ENCODE results near the gene HAND2.

Gene HAND2

DNA sequence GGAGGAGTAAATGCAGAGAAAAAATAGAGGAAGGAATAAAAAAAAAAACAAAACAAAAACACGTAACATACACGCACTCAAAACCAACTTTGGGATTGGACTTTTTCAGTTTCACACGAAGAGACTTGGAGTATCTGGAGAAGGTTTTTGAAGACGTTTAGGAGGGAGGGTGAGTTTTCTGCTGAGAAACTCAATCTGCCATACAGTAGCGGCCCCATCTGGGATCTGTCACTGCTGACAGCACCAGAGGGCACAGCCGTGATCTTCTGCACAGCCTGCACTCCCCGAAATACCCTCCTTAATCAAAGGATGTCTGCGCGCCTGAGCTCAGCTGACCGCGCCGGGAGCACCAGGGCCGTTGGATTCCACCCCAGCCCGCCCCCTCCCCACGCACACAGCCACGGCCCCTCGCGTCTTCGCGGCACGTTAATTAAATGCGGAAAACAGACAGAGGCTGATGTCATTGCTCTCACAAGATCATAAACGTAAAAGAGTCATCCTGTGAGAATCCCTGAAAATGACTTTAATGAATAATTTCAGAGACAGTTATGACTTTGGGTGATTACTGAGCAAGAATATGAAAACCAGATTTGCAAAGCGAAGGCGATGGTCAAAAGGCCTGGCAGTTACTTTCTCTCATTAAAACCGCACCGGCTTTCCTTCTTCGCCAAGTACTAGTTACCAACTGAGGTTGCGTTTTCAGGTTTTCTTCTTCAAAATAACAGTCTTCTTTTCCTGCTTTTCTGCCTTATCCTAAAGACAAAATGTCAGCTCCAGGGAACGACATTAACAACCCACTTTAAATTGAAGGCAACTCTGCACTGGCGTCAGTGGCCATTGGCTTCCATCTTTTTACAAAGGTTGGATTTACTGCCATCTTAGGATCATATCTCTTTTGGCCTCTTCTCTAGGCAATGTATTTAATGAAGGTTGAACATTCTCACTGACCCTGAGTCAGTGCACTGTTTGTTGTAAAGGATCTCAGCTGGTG is 10.6 kb downstream of the HAND2 start:
- no peak for DNase-seq (ENCODE audit: low spot score)

DNA sequence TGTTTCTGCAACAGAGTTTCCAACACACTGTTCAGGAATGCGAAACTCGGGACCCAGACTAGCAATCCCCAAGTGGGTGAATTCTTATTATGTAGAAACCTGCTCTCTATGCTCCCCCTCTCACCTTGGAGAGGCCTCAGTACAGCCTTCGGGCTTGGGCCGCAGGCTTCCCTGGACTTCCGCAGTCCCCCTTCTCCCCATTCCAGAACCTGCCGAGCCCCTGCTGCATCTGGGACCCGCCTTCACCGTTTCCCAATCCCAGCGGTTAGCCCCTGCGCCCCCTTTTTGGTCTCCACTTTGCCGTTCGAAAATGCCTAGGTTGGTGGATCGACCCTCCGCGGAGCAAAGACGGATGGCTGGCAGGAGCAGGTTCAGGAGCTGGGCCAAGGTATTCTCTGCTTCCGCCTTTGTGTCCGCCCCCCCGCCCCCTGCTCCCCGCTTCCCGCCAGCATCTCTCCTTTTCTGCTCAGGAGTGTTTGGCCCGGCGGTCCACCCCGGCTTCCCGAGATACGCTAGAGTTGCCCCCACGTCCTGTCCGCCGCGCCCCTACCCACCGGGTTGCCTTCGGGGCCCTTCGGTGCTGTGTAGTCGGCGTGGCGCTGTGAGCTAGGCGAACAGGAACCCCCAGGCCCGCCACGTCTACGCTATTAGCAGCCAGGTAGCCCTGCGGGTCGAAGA is 11.5 kb downstream of the HAND2 start:
- DNase-seq (ENCODE audit: low spot score), result no peak

DNA sequence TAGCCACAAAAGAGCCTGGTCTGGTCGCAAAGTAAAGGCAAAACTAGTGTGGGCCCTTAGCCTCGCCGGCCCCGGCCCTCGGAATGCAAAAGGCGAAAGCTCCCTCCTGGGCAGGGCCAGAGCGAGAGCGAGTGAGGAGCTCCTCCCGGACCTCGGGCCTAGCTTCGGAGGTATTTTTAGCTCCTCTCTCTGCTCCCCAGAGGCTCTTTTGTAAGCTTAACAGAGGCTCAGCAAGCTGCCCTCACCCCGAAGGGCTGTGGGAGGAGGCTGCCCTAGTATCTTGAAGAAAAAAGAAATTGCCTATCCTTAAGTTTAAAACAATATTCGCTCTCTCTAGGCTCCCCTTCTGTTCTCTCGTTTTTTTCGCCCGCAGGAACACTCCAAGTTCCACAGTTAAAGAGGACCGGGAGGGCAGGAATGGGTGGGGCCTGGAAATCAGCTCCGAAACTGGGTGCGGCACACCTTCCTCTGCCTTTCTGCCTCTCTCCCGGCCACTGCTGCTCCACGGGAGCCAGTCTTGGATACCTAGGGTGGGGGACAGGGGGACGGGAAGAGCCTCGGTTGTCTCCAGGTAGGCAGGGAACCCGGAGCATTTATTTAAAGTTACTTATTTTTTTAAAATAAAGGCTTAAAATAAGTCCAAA is 12.1 kb downstream of the HAND2 start:
- DNase-seq (ENCODE audit: low spot score), result peak; percentile 75

DNA sequence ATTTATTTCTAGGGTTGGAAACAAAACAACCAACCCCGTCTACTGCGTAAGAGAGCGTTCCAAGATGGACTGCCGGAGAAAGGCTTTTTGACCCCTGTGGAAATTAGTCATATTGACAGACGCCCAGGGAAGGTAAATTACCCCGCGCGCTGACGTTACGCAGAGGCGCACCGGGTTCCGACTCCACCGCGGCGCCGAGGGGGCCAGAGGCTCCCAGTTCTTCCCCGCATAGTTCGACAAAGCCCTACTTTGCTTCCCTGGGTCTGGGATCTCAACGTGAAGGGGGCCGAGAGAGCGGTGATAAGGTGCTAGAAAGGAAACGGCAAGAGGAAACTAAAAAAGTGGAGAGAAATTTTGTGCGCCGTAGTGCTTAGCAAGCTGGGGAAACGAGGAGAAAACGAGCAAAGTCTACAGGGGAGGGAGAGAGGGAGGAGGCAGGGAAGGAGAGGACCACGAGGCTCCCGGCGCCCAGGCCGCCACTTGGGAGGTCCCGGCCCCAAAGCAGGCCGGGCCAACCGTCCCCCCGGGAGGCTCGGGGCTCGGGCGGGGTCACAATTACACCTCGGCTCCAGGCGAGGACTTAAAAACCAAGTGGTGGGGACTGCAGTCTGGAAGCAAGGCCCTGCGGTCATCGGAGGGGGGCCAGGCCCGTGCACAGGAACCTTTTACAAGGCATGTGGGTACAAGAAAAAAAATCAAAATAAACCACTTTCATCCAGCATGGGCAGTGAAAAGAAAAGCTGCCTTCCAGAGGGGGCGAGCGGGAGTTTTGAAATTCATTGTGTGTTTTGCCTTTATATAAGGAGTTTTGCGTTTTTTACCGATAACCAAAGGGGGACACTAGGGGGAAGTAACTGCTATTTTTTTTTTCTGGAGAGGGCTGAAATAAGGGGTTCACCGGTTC is 13.2 kb downstream of the HAND2 start:
- peak; percentile 76 for DNase-seq (ENCODE audit: low spot score)

DNA sequence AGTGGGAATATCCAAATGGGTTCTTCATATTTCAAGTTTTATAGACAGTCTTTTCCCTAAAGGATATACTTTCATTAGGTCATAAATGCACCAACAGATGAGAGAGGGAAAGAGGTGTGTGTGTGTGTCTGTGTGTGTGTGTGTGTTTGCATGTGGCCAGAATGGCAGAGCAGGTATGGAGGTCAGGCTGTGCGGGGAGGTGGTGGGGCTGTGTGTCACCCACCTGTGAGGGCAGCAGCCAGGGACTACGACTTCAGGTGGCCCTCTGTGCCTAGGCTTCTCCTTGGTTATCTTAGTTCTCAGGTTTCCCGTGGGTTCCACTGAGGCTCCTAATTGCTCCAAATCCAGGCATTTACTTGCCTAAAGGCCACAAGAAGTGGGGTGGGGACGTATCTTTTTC is 14.6 kb downstream of the HAND2 start:
- no peak for DNase-seq (ENCODE audit: low spot score)

DNA sequence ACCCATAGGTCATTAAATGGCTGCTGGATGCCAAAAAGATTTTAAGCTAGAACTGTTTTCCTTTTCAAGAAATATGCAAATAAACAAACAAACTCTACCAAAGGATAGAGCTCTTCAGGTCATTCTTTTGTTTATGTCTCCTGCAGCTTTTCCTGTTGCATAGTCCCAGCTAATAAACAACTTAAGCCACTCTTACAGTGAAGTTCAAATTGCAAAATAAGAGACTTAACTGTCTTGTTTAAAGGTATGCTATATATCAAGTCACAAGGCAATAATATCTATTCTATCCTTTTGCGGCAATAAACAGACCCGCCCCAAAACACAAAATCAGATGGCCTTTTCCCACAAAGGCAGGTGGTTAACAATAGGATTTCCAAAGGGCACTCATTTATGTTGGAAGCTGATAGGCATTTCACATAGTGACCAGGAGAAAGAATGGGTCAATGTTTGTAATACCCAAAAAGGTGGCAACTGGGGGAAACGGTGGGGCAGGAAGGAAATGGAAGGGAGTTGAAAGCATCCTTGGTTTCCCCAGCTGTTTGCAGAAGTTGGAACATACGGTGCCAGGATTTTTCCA is 15.3 kb downstream of the HAND2 start:
- no peak for DNase-seq (ENCODE audit: low spot score)

DNA sequence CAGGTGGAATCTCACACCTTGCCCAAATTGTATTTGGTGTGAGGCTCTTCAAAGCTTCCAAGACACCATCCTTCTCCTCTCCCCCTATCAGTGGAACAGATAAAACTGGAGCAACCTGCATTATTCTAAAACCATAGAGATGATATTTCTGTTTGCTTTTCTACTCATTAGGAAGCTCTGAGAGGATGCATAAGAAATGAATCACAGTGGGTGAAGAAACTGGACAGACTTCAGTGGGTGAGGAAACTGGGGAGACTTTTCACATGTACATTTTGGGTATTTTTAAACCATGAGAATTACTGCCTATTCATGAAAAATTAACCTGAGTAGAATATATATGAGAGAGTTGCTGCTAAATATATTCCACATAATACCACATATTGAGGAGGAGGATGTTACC is 16.4 kb downstream of the HAND2 start:
- DNase-seq (ENCODE audit: low spot score), result no peak

DNA sequence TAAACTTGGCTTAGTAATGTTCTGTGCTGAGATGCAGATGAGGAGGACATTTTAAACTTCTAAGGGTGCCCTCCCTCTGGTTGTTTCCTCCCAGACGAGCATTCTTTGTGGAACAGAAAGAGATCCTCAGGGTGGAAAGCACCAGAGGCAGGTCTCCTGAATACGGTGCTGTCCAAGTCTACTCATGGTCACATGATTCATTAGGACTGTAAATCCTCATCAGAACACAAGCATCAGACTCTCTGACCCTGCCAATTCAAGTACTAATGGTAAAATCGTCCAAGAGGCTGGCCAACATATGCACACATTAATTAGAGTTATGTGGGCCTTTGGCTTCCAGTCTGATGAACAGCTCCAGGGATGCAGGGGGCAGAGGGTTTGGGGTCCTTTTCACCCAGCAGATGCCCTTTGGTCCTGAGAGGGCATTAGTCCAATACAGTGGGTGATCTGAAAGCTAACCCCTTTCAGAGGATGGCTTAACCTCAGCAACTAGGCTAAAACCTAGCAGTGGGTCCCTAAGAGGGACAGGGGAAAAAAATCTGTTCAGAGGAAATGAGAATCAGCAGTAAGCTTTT is 18.2 kb downstream of the HAND2 start:
- DNase-seq (ENCODE audit: low spot score), result no peak

DNA sequence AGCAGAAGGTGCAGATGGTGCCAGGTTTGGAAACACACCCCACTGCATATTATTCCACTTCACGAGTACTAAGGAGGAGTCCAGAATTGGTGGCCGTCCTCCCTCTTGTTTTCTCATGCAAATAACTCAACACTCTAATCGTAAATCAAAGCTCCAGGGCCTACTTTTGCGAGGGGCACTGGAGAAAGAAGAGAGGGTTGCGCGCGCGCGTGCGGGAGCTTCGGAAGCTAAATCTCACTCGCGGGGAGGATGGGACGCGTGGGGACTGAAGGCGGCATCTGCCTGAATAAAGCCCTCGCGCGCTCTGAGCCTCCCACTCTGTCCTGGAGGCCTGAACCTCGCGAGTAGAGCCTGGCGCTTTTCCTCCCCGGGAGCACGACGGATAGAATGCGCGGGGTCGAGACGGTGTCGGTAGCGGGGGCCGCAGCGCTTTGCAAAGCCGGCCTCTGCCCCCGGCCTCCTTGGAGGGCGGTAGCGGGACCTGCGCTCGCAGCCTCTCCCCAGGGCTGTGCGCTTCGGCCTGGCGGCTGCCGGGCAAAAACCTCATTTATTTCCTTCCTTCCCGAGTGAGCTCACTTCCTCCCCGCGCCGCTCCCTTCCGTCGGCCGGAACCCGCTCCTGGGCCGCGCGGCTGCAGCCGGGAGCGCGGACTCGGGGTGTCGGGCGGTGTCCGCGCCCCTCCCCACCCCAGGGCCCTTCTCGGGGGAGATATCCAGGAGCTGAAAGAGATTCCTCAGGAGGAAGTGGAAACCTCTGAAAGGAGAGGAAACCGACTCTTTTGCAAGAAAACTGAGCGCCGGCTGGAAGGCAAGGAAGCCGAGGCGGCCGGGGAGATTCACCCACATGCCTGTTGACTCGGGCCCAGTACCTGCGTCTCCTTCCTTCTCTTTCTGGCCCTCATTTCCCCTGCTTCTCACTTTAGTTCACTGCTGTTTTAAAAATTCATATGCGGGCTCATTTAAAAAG is 20.7 kb downstream of the HAND2 start:
- DNase-seq (ENCODE audit: low spot score), result peak; percentile 57

DNA sequence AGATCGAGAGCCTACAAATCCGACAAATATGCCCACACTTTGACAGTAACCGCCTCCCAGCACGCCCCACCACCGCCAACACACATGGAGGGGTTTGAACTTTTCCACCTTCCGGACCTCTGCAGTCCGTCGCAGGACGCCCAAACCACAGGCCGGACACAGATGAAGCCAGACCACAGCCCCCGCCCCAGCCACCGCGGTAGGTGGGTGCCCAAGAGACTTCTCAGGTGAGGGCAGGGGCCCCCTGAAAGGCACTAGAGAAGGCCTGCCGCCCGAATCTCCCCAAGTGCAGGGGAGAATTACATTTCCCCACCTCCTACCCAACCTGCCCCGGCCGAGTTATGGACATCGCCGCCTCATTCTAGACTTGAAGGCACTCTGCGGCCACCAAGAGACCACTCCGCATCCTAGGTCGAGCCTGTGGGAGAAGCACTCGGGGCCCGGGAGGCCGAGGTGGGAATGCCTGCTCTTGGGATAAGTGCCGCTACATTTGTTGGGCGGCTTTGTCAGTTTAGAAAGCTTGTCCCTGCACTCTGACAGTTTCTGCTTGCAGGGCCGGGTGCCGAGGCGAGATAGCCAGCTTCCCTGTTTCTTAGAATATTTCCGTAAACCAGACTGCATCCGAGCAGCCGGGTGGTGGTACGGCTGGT is 21.5 kb downstream of the HAND2 start:
- DNase-seq (ENCODE audit: low spot score), result no peak

DNA sequence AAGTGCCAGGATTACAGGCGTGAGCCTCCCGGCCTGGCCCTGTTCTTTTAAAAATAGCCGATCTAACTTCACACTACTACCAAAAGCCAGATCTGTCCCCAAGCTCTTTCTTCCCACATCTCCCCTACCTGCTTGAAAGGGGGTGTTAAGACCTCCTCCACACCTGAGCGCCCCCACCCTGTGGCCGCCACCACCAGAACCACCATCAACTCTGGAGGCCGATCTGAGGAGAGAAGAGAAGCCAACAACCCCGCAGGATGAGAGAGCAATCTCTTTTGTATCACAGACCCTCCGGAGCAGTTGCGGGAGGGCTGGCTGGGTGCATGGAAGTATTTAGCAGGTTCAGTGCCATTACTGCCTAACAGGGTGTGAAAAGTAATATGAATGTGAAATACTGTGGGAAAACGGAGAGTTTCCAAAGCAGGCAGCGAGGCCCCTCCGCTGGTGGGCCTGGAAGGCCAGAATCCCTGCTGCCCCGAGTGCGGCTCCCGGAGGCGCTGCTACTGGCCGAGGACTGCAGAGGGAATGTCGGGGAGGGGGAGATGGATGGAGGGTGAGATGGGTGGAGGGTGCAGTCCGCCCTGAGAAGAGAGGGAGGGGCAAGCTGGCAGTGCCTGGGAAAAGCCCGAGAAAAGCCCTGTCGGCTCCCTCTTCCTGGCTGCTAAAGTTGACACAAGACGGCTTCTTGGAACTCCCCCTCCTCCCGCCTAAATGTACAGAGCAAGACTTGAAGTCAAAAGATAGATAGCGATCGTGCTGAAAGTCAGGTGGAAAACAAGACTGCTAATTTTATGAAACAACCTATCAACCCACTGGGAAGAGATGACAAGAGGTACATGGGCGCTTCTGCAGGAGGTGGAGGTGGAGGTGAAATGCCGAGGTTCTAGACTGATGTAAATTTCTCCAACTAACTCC is 22.3 kb downstream of the HAND2 start:
- peak; percentile 61 for DNase-seq (ENCODE audit: low spot score)

DNA sequence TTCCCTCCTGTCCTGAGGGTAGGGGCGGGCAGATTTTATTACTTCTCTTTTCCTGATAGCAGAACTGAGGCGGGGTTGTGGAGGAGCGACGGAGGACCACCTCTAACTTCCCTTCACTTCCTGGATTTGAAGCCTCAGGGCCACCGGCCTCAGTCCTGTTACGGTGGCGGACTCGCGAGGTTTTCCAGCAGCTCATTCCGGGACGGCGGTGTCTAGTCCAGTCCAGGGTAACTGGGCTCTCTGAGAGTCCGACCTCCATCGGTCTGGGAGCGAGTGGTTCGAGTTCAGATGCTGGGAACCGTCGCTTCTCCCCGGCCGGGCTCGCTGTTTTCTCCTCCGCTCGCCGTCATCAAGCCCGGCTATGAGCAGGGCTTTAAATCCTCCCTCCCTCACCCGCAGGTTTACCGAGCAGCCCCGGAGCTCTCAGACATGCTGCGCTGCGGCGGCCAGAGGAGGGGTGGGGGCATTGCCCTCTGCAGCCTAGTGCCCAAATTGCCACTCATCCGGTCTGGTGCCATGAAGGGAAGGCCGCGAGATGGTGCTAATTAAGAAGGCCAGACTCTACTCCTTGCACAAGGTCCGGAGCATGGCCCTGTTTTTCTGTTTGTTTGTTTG is 23.3 kb downstream of the HAND2 start:
- no peak for DNase-seq (ENCODE audit: low spot score)

DNA sequence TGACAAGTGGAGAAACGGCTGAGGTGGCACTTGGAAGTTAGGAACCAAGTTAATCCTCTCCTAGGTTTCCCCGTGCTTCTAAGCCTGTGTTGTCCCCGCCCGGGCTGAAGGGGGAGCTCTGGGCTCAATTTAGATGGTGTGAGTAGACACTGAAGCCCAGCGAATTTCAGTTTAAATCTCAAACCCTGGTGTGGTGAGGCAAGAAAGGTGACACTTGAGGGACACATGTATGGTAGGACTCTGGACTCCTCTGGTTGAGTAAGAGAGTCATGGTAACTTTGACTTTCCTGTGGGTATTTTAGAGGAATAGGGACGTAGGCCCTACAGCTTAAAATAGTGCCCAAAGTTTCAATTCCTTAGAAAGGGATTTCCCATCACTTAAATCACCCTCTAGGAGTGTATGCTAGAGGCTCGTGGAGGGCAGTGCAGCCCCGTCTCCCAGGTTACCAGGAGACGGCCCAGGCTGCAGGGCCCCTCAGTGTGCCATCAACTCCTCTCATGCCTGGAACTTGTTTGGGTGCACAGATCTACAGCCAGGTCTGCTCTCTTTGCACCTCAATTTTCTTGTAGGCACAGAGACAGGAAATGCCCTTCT is 24.0 kb downstream of the HAND2 start:
- peak; percentile 75 for DNase-seq (ENCODE audit: low spot score)

DNA sequence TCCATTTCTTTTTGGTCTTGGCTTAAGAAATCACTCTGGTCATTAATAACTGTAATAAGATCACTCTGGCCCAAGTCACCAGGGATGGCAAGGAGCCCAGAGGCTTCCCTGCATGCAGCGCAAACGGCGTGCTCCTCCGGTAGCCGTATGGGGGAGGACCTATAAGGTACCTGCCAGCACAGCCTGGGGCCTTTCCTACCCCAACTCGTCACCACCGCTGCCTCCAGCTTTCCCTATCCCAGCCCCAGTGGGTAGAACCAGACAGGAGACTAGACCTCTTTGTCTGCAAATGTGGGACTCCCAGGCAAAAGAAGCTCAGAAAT is 25.9 kb downstream of the HAND2 start:
- DNase-seq (ENCODE audit: low spot score), result no peak

DNA sequence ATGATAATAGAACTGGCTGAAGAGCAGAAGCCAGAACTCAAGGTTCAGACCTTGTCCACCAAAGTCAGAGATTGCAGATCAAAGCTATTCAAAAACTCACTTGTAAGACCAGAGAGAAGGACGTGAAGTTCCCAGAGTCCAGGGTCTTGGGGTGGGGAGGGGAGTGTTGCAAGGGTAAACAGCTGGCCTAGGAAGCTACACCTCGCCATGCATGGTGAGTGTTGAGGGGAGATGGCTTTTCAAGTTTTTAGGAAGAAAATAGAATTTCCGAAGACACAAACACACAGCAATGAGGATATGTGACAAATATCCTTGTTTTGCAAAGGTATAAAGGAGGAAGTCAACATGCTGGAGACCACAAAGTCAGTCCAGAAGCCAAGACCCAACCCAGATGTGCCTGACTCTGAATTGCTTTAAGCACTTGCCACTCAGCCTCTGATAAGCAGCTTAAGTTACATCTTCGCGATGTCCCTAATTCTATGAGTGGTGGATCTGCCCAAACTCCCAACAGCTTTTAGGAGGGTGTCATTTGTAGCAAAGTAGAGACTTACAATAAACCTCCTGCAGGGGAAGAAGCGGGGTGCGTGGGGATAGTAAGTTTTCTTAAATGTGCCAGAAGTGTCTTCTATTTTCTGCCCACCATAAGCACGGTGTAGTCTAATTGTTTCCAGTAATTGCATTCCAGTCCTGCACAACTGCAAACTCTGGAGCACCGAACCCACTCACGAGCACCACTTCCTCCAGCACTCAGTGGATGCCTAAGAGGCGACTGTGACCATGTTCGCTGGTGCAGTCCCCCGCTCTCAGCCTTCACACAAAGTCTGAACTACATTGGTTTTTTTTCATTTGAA is 26.5 kb downstream of the HAND2 start:
- no peak for DNase-seq (ENCODE audit: low spot score)

DNA sequence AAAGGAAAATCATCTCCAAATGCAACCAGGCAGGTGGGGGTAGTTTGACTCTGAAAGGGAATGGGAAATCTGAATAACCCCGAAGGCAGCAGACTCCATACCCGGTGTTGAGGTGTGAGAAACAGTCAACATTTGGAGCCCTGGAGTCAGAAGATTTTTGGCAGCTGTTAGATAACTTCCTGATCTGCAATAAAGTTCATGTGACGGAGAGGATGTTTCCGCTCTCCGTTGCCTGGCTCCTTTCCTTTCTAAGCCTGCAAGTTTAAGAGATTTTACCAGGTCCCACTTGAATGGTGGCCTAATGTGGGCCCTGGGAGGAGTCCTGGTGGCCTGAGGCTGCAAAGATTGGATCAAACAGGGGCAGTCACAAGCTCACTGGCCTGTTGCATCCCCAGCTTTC is 27.7 kb downstream of the HAND2 start:
- DNase-seq (ENCODE audit: low spot score), result no peak

Measured in iPS-NIHi11 (cell line).